ENCODE results near the gene ZNF576. TPM values are rescaled to one million over a fixed set of nuclear protein-coding genes. Genes with fewer than 3 reads are reported as not detected.
"Not testable (repeated sequence)": the region's sequence is repeated elsewhere in the genome, so short reads cannot be mapped to it uniquely, and the experiment has no call there.

Gene ZNF576
- total and polyA plus RNA-seq, 3 experiments from 2014 or later: 9.3 to 20.9 (median 19.5) TPM

DNA sequence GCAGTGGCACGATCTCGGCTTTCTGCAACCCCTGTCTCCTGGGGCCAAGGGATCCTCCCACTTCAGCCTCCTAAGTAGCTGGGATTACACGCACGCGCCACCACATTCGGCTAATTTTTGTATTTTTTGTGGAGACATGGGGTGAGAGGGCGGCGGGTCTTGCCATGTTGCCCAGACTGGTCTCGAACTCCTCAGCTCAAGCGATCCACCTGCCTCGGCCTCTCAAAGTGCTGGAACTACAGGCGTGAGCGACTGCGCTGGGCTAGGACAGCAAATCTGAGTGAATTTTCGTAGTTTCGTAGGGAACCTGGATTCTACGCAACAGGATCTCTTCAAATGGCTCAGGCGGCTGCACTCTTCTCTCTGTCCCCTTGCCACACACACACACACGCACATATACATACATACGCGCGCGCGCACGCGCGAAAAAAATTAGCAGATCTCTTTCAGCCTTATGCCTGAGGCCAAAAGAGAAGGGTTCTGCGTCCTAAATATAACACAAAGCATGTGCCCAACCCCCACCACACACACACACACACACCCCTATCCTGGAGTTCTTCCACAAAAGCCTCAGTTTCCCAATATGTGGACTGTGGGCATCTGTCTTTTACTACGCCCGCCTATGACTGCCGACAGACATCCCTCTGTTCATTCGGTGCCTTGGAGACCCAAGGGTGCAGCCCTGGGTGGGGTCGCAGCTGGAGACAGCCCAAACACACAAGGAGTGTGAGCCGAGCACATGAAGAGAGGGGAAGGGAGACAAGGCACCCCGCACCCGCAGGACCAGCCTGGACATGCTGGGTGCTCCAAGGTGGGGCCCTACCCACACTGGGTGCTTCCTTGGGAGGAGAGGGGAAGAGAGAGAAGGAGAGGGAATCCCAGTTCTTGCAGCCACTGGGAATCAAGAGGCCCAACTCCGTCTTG, 20.2 kb upstream of the ZNF576 start:
- no peaks in the 10 kb centered on the region for H3K27me3 ChIP-seq (ENCODE audit: insufficient read depth, low read length, poor library complexity, severe bottlenecking)
- H3K4me1 ChIP-seq (ENCODE audit: insufficient read depth, low read length): peaks cover 20% of the 10 kb centered on the region
- H3K36me3 ChIP-seq (ENCODE audit: insufficient read depth, low read length): peaks cover 11% of the 10 kb centered on the region
- H3K4me3 ChIP-seq (ENCODE audit: low read length): peak overlapping the region; percentile 61
- H3K9me3 ChIP-seq (ENCODE audit: low read length): no peaks in the 10 kb centered on the region
- no peaks in the 10 kb centered on the region for H3K9me3 Mint-ChIP-seq
- POLR2A ChIA-PET: no interaction called here
- H3K4me3 Mint-ChIP-seq: peak overlapping the region; percentile 95 to 99 (median 96)
- CTCF ChIA-PET: interaction anchor here (2.5 kb wide), 1 partner anchor 21 kb away, joined by 17 read pairs; no protein-coding TSS in a partner anchor
- H3K4me1 Mint-ChIP-seq: peaks cover 30 to 74% (median 47%) of the 10 kb centered on the region in 3 donors
- H3K36me3 Mint-ChIP-seq: peaks cover 3 to 17% (median 6%) of the 10 kb centered on the region in 3 donors
- peak overlapping the region in 7 of 8 donors; percentile 72 to 99 (median 98) for H3K27ac Mint-ChIP-seq
- H3K27ac ChIP-seq (ENCODE audit: low read depth, low read length): peak overlapping the region; percentile 96
- no peak for DNase-seq
- no peaks in the 10 kb centered on the region for H3K27me3 Mint-ChIP-seq

DNA sequence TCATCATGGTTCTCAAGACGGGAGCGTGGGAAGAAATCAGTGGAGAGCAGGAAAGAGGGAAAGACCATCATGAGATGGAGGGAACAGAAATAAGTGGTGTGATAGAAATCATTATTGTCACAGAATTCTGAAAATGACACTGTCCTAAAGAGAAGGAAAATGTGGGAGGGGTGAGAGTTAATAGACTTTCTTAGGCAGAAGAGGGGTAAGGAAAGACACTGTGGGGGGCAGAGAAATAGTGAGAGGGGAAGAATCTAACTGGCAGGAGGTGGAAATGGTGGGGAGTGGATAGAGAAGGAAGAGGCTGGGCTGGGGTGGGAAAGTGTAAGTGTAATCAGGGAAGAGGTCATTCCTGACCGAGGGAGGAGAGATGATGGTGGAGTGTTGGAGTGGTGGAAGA, 17.6 kb upstream of the ZNF576 start:
- Mint-ChIP-seq H3K4me3 (peak overlapping the region in 6 of 7 donors; percentile 6 to 74 (median 40)), H3K9me3 (no peaks in the 10 kb centered on the region), H3K4me1 (peaks cover 23 to 69% (median 30%) of the 10 kb centered on the region in 3 donors), H3K36me3 (peaks cover 0 to 8% (median 3%) of the 10 kb centered on the region in 3 donors), H3K27ac (peak overlapping the region in 5 of 8 donors; percentile 9 to 86 (median 38)), H3K27me3 (no peaks in the 10 kb centered on the region)
- no peak for DNase-seq
- Histone ChIP-seq H3K27ac (ENCODE audit: low read depth, low read length) (no peak overlapping the region), H3K9me3 (ENCODE audit: low read length) (no peaks in the 10 kb centered on the region), H3K4me3 (ENCODE audit: low read length) (no peak overlapping the region), H3K27me3 (ENCODE audit: insufficient read depth, low read length, poor library complexity, severe bottlenecking) (no peaks in the 10 kb centered on the region), H3K4me1 (ENCODE audit: insufficient read depth, low read length) (peaks cover 20% of the 10 kb centered on the region), H3K36me3 (ENCODE audit: insufficient read depth, low read length) (peaks cover under 1% of the 10 kb centered on the region)
- CTCF ChIA-PET: interaction anchor here (1.0 to 1.6 kb wide), 4 partner anchors 14 to 24 kb away, joined by 3 to 10 read pairs (median 6); no protein-coding TSS in a partner anchor
- POLR2A ChIA-PET: no interaction called here

DNA sequence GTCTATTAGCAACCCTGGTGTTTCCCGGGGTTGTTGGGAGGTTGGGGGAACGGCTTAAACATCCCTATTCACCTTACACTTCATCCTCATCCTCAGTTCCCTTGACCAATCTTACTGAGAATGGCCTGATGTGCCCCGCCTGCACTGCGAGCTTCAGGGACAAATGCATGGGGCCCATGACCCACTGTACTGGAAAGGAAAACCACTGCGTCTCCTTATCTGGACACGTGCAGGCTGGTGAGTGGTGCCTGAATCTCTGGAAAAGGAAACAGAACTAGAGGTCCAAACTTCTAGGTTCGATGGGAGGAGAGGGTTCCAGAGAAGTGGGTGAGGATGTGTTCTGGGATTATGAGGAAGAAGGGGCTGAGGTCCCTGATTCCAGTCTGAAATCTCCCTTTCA, 14.9 kb upstream of the ZNF576 start:
- no peaks in the 10 kb centered on the region for H3K27me3 Mint-ChIP-seq
- H3K4me3 Mint-ChIP-seq: peak overlapping the region in 6 of 7 donors; percentile 5 to 84 (median 28)
- peaks cover 24 to 55% (median 25%) of the 10 kb centered on the region in 3 donors for H3K4me1 Mint-ChIP-seq
- ChIA-PET POLR2A (no interaction called here), CTCF (interaction anchor here (0.9 to 3.2 kb wide), 2 partner anchors 13 to 26 kb away, joined by 3 to 14 read pairs; no protein-coding TSS in a partner anchor)
- Histone ChIP-seq H3K4me1 (ENCODE audit: insufficient read depth, low read length) (peaks cover 11% of the 10 kb centered on the region), H3K27ac (ENCODE audit: low read depth, low read length) (no peak overlapping the region), H3K4me3 (ENCODE audit: low read length) (no peak overlapping the region), H3K36me3 (ENCODE audit: insufficient read depth, low read length) (no peaks in the 10 kb centered on the region), H3K9me3 (ENCODE audit: low read length) (no peaks in the 10 kb centered on the region), H3K27me3 (ENCODE audit: insufficient read depth, low read length, poor library complexity, severe bottlenecking) (no peaks in the 10 kb centered on the region)
- no peak for DNase-seq
- peak overlapping the region in 6 of 8 donors; percentile 37 to 84 (median 61) for H3K27ac Mint-ChIP-seq
- H3K9me3 Mint-ChIP-seq: no peaks in the 10 kb centered on the region
- H3K36me3 Mint-ChIP-seq: peaks cover 0 to 11% (median 3%) of the 10 kb centered on the region in 3 donors

DNA sequence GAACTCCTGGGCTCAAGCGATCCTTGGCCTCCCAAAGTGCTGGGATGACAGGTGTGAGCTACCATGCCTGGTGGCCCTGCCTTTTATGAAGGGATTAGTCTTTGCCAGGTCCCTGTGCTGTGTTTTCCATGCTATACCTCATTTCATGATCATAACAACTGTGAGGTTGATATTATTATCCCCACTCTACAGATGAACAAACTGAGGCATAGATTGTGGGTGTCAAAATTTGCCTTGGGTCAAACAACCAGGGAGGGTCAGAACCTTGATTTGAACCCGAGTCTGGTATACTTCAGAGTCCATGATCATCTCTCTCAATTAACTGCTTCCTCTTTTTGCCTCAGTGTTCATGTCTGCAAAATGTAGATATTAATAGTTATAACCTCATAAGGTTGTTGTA, 13.9 kb upstream of the ZNF576 start:
- Mint-ChIP-seq H3K4me1 (peaks cover 20 to 49% (median 21%) of the 10 kb centered on the region in 3 donors), H3K9me3 (no peaks in the 10 kb centered on the region), H3K27ac (peak overlapping the region in 3 of 8 donors; percentile 42 to 74 (median 58)), H3K36me3 (peaks cover 0 to 15% (median 3%) of the 10 kb centered on the region in 3 donors), H3K27me3 (no peaks in the 10 kb centered on the region), H3K4me3 (peak overlapping the region in 1 of 7 donors; percentile 54)
- Histone ChIP-seq H3K27ac (ENCODE audit: low read depth, low read length) (no peak overlapping the region), H3K4me3 (ENCODE audit: low read length) (no peak overlapping the region), H3K4me1 (ENCODE audit: insufficient read depth, low read length) (peaks cover 11% of the 10 kb centered on the region), H3K27me3 (ENCODE audit: insufficient read depth, low read length, poor library complexity, severe bottlenecking) (no peaks in the 10 kb centered on the region), H3K9me3 (ENCODE audit: low read length) (no peaks in the 10 kb centered on the region), H3K36me3 (ENCODE audit: insufficient read depth, low read length) (no peaks in the 10 kb centered on the region)
- DNase-seq: no peak
- CTCF ChIA-PET: interaction anchor here (3.2 kb wide), 1 partner anchor 12 kb away, joined by 14 read pairs; no protein-coding TSS in a partner anchor
- POLR2A ChIA-PET: no interaction called here

DNA sequence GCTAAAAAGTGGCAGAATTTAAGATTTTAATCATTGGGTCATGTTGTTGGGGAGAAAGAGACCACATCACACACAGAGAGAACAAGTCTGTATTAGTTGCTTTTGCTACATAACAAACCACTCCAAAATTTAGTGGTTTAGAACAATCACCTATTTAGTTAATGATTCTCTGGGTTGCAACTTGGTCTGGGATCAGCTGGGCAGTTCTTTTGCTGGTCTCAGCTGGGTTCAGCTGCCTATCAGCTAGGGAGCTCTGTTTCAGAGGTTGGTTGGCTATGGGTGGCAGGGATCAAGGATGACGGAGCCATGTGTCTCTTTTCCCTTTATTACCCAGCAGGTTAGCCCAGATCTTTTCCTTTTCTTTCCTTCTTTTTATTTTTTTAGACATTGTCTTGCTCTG, 11.9 kb upstream of the ZNF576 start:
- H3K27me3 Mint-ChIP-seq: no peaks in the 10 kb centered on the region
- peaks cover 0 to 17% (median 3%) of the 10 kb centered on the region in 3 donors for H3K36me3 Mint-ChIP-seq
- no peaks in the 10 kb centered on the region for H3K27me3 ChIP-seq (ENCODE audit: insufficient read depth, low read length, poor library complexity, severe bottlenecking)
- no peak for DNase-seq
- H3K36me3 ChIP-seq (ENCODE audit: insufficient read depth, low read length): no peaks in the 10 kb centered on the region
- peaks cover 11% of the 10 kb centered on the region for H3K4me1 ChIP-seq (ENCODE audit: insufficient read depth, low read length)
- no peak overlapping the region for H3K27ac ChIP-seq (ENCODE audit: low read depth, low read length)
- H3K4me3 Mint-ChIP-seq: no peak overlapping the region
- no peaks in the 10 kb centered on the region for H3K9me3 ChIP-seq (ENCODE audit: low read length)
- H3K4me1 Mint-ChIP-seq: peaks cover 16 to 38% (median 23%) of the 10 kb centered on the region in 3 donors
- no peaks in the 10 kb centered on the region for H3K9me3 Mint-ChIP-seq
- ChIA-PET CTCF (interaction anchor here (1.3 to 3.6 kb wide), 2 partner anchors 10 to 30 kb away, joined by 6 to 14 read pairs; no protein-coding TSS in a partner anchor), POLR2A (no interaction called here)
- no peak overlapping the region for H3K4me3 ChIP-seq (ENCODE audit: low read length)
- H3K27ac Mint-ChIP-seq: peak overlapping the region in 7 of 8 donors; percentile 38 to 81 (median 68)

DNA sequence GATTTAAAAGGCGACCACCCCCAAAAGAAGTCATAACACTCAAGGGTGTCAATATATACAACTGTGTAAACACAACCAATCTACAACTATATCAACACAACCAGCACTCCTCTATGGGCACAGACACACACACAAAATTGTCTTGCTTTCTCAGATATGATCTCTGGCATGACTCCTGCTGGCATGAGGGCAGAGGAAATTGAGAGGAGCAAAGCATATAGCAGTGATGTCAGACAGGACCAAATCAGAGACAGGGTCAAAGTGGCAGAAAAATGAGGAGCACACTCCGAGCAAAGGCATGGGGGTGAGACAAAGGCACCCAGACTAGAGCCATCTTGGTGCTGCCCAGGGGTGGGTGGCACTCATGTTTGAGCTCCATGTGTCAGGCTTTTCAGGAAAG, 10.0 kb upstream of the ZNF576 start:
- CTCF ChIA-PET: interaction anchor here (3.6 to 4.4 kb wide), 2 partner anchors 8 to 31 kb away, joined by 13 to 14 read pairs; no protein-coding TSS in a partner anchor
- POLR2A ChIA-PET: no interaction called here

DNA sequence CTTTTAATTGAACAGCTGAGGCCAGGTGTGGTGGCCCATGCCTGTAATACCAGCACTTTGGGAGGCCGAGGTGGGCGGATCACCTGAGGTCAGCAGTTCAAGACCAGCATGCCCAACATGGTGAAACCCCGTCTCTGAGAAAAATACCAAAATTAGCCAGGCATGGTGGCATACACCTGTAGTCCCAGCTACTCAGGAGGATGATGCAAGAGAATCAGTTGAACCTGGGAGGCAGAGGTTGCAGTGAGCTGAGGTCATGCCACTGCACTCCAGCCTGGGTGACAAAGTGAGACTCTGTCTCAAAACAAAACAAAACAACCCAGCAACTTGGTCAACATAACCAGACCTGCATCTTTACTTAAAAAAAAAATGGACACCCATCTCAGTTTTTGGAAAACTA, 9.4 kb upstream of the ZNF576 start:
- POLR2A ChIA-PET; H3K27me3 Mint-ChIP-seq; H3K4me3 Mint-ChIP-seq; DNase-seq; H3K9me3 Mint-ChIP-seq; H3K27ac ChIP-seq (ENCODE audit: low read depth, low read length); H3K4me3 ChIP-seq (ENCODE audit: low read length); H3K9me3 ChIP-seq (ENCODE audit: low read length); H3K27me3 ChIP-seq (ENCODE audit: insufficient read depth, low read length, poor library complexity, severe bottlenecking); H3K36me3 ChIP-seq (ENCODE audit: insufficient read depth, low read length): not testable (repeated sequence)
- peaks cover 12% of the 10 kb centered on the region for H3K4me1 ChIP-seq (ENCODE audit: insufficient read depth, low read length)
- H3K4me1 Mint-ChIP-seq: peaks cover 22 to 30% (median 27%) of the 10 kb centered on the region in 3 donors
- peak overlapping the region in 1 of 8 donors; percentile 45 for H3K27ac Mint-ChIP-seq
- CTCF ChIA-PET: interaction anchor here (3.6 to 4.4 kb wide), 2 partner anchors 8 to 32 kb away, joined by 13 to 14 read pairs; no protein-coding TSS in a partner anchor
- peaks cover 0 to 30% (median 3%) of the 10 kb centered on the region in 3 donors for H3K36me3 Mint-ChIP-seq

More for the DNA sequence above, 10.0 kb upstream of the ZNF576 start:
- H3K27ac ChIP-seq (ENCODE audit: low read depth, low read length): no peak overlapping the region
- Mint-ChIP-seq H3K9me3 (no peaks in the 10 kb centered on the region), H3K27me3 (no peaks in the 10 kb centered on the region), H3K27ac (peak overlapping the region in 1 of 8 donors; percentile 45), H3K36me3 (peaks cover 0 to 30% (median 3%) of the 10 kb centered on the region in 3 donors), H3K4me3 (no peak overlapping the region), H3K4me1 (peaks cover 22 to 34% (median 30%) of the 10 kb centered on the region in 3 donors)
- no peaks in the 10 kb centered on the region for H3K9me3 ChIP-seq (ENCODE audit: low read length)
- DNase-seq: no peak
- no peaks in the 10 kb centered on the region for H3K36me3 ChIP-seq (ENCODE audit: insufficient read depth, low read length)
- peaks cover 12% of the 10 kb centered on the region for H3K4me1 ChIP-seq (ENCODE audit: insufficient read depth, low read length)
- H3K27me3 ChIP-seq (ENCODE audit: insufficient read depth, low read length, poor library complexity, severe bottlenecking): no peaks in the 10 kb centered on the region
- no peak overlapping the region for H3K4me3 ChIP-seq (ENCODE audit: low read length)

Data from CD8-positive, alpha-beta memory T cell (primary cell).